NCI-H146 treated with DMSO at 0.1 percent for 48 hours (cell line): Measurements from ENCODE around the gene CCDC32.
"Not testable (repeated sequence)": the region's sequence is repeated elsewhere in the genome, so short reads cannot be mapped to it uniquely, and the experiment has no call there.

ENCODE experiments used
- DNase-seq: peaks from one replicate; lab custom pipeline; 2025; ENCODE audit not compliant: unreplicated experiment; lab: John Stamatoyannopoulos, UW

Gene CCDC32

GRCh38 chr15:40564591-40565332 lies at the start of gene CCDC32:
Gene CCDC32, minus strand, starts transcription at chr15:40565042. Its CDS starts 2,027 bp downstream, at chr15:40563015.
- peak; percentile 91 for DNase-seq

- DNase-seq = no peak
Measured at GRCh38 chr15:40613080-40613479, 48.2 kb upstream of the CCDC32 start.

- no peak for DNase-seq
Measured at GRCh38 chr15:40603935-40604334, 39.1 kb upstream of the CCDC32 start.

GRCh38 chr15:40600956-40601355 lies 36.1 kb upstream of the CCDC32 start:
- DNase-seq = no peak

- DNase-seq = no peak
Measured at GRCh38 chr15:40598672-40599071, 33.8 kb upstream of the CCDC32 start.

GRCh38 chr15:40598126-40598525 lies 33.3 kb upstream of the CCDC32 start:
- DNase-seq = no peak

GRCh38 chr15:40597024-40597423 lies 32.2 kb upstream of the CCDC32 start:
- DNase-seq = no peak

GRCh38 chr15:40595773-40596172 lies 30.9 kb upstream of the CCDC32 start:
- peak; percentile 11 for DNase-seq

- no peak for DNase-seq
Measured at GRCh38 chr15:40595219-40595618, 30.4 kb upstream of the CCDC32 start.

GRCh38 chr15:40594429-40594836 lies 29.6 kb upstream of the CCDC32 start:
- peak; percentile 35 for DNase-seq

- DNase-seq = peak; percentile 92
Measured at GRCh38 chr15:40593588-40594428, 29.0 kb upstream of the CCDC32 start, which contains the start of gene KNL1. Gene KNL1, plus strand, starts transcription at chr15:40594249. Its CDS starts 8,683 bp downstream, at chr15:40602932.

- no peak for DNase-seq
Measured at GRCh38 chr15:40593165-40593564, 28.3 kb upstream of the CCDC32 start.

- DNase-seq = no peak
Measured at GRCh38 chr15:40591389-40591788, 26.5 kb upstream of the CCDC32 start.

- no peak for DNase-seq
Measured at GRCh38 chr15:40590667-40591050, 25.8 kb upstream of the CCDC32 start.

GRCh38 chr15:40584191-40584590 lies 19.3 kb upstream of the CCDC32 start:
- no peak for DNase-seq

- DNase-seq = no peak
Measured at GRCh38 chr15:40582726-40583246, 17.9 kb upstream of the CCDC32 start.

- not testable (repeated sequence) for DNase-seq
Measured at GRCh38 chr15:40581796-40582195, 17.0 kb upstream of the CCDC32 start.

- DNase-seq = no peak
Measured at GRCh38 chr15:40578892-40579291, 14.1 kb upstream of the CCDC32 start.

- DNase-seq = not testable (repeated sequence)
Measured at GRCh38 chr15:40576914-40577313, 12.1 kb upstream of the CCDC32 start.

GRCh38 chr15:40575113-40575512 lies 10.3 kb upstream of the CCDC32 start:
- no peak for DNase-seq

GRCh38 chr15:40569129-40569953 lies 4.5 kb upstream of the CCDC32 start, which contains the start of gene RPUSD2:
Gene RPUSD2, plus strand, starts transcription at chr15:40569299. Its CDS starts 39 bp downstream, at chr15:40569338.
- DNase-seq = peak; percentile 70
